ENCODE results near the gene UBTD2.

The UBTD2 gene

GRCh38 chr5:172162323-172162986 lies 121.1 kb downstream of the UBTD2 start:
- 0 out of 2 replicates have a peak overlapping the region, but pooled peaks have one; percentile 19 for H3K27ac ChIP-seq (ENCODE audit: low read length)
- ATAC-seq (ENCODE audit: insufficient read depth, low read depth) = no peak
- no peaks in the 10 kb centered on the region for H3K4me1 ChIP-seq (ENCODE audit: insufficient read depth, low read length)
- peaks cover 23% of the 10 kb centered on the region; the same call in 1 of the 2 replicates for H3K79me2 ChIP-seq (ENCODE audit: insufficient read depth, low read length)
- H4K20me1 ChIP-seq (ENCODE audit: insufficient read depth, low read length) = peaks cover 23% of the 10 kb centered on the region
- H3K4me3 ChIP-seq (ENCODE audit: low read depth in 1 of 2, low read length in 2 of 2) = no peak overlapping the region
- no peaks in the 10 kb centered on the region for H3K27me3 ChIP-seq (ENCODE audit: insufficient read depth, low read length, poor library complexity)
- no peak overlapping the region for H3K9ac ChIP-seq (ENCODE audit: low read depth, low read length)
- H3K4me2 ChIP-seq (ENCODE audit: insufficient read depth, low read length) = no peak overlapping the region
- TF ChIP-seq EZH2 (IDR thresholded peaks at IDR 0.05; ENCODE audit: borderline replicate concordance, low read depth, low read length, severe bottlenecking) (no peak), CTCF (IDR thresholded peaks at IDR 0.05; ENCODE audit: borderline replicate concordance, extremely low read depth, low read length, poor library complexity, severe bottlenecking) (no peak)
- no peak for DNase-seq
- no peaks in the 10 kb centered on the region for H3K9me3 ChIP-seq (ENCODE audit: insufficient read depth, low read length, severe bottlenecking)
- H2AFZ ChIP-seq (ENCODE audit: low read depth, low read length) = no peak overlapping the region
- H3K36me3 ChIP-seq (ENCODE audit: insufficient read depth, low read length) = no peaks in the 10 kb centered on the region; the same call in 1 of the 2 replicates

- Histone ChIP-seq H2AFZ (ENCODE audit: low read depth, low read length) (no peak overlapping the region), H3K27ac (ENCODE audit: low read length) (no peak overlapping the region), H3K9ac (ENCODE audit: low read depth, low read length) (no peak overlapping the region), H3K9me3 (ENCODE audit: insufficient read depth, low read length, severe bottlenecking) (no peaks in the 10 kb centered on the region), H3K4me3 (ENCODE audit: low read depth in 1 of 2, low read length in 2 of 2) (no peak overlapping the region), H3K27me3 (ENCODE audit: insufficient read depth, low read length, poor library complexity) (no peaks in the 10 kb centered on the region), H4K20me1 (ENCODE audit: insufficient read depth, low read length) (peaks cover 19% of the 10 kb centered on the region), H3K4me2 (ENCODE audit: insufficient read depth, low read length) (no peak overlapping the region), H3K36me3 (ENCODE audit: insufficient read depth, low read length) (peaks cover 12% of the 10 kb centered on the region), H3K79me2 (ENCODE audit: insufficient read depth, low read length) (peaks cover 13% of the 10 kb centered on the region; the same call in 1 of the 2 replicates), H3K4me1 (ENCODE audit: insufficient read depth, low read length) (no peaks in the 10 kb centered on the region)
- no peak for ATAC-seq (ENCODE audit: insufficient read depth, low read depth)
- TF ChIP-seq EZH2 (IDR thresholded peaks at IDR 0.05; ENCODE audit: borderline replicate concordance, low read depth, low read length, severe bottlenecking) (no peak), CTCF (IDR thresholded peaks at IDR 0.05; ENCODE audit: borderline replicate concordance, extremely low read depth, low read length, poor library complexity, severe bottlenecking) (no peak)
- DNase-seq = no peak
Measured at GRCh38 chr5:172160506-172160905, 123.1 kb downstream of the UBTD2 start.
